Left lung (tissue), 10 donors: Measurements from ENCODE around the gene ALPK3. TPM values are rescaled to one million over a fixed set of nuclear protein-coding genes. Genes with fewer than 3 reads are reported as not detected.
A peak's percentile ranks its signal among the peaks of the same experiment; 100 is the strongest.

ENCODE experiments used
- ATAC-seq: fragments of 200-7000 bp; cut with Tn5 transposase; one replicate; pipeline ENCODE4 v1.9.1; 2020; ENCODE audit warnings: moderate library complexity
- DNase-seq, 4 donors: peaks; one replicate each; pipeline ENCODE4 v3.0.0-alpha.2; 2013 to 2020
- H3K27ac ChIP-seq, 2 donors: fragments of 200-600 bp; sonication (generic) in 1 of 2; one replicate each; pipeline versions ENCODE4 v1.5.0 to v1.8.0; 2020 to 2021
- H3K27me3 ChIP-seq, 2 donors: fragments of 200-600 bp; sonication (generic) in 1 of 2; one replicate each; pipeline versions ENCODE4 v1.5.0 to v1.8.0; 2020 to 2021
- H3K36me3 ChIP-seq, 2 donors: fragments of 200-600 bp; sonication (generic) in 1 of 2; one replicate each; pipeline versions ENCODE4 v1.5.0 to v1.8.0; 2020 to 2021
- H3K4me1 ChIP-seq, 2 donors: fragments of 200-600 bp; one replicate each; pipeline ENCODE4 v1.8.0; 2021
- H3K4me3 ChIP-seq, 2 donors: fragments of 200-600 bp; sonication (generic) in 1 of 2; one replicate each; pipeline versions ENCODE4 v1.5.0 to v1.8.0; 2020 to 2021; ENCODE audit warnings: mild to moderate bottlenecking in 1 of 2
- H3K9me3 ChIP-seq, 2 donors: fragments of 200-600 bp; sonication (generic) in 1 of 2; one replicate each; pipeline versions ENCODE4 v1.5.0 to v1.8.0; 2020 to 2021
- intact Hi-C, 2 donors: fragments of 100-400 bp; cut with DNase I; formaldehyde crosslinking; loops; one replicate each; pipeline versions ENCODE4 v1.11.2 to v1.14.2; 2022
- polyA plus RNA-seq, 6 donors: library from polyadenylated mRNA; unstranded; fragments of 120-200 nt; gene quantifications; one replicate each; pipeline ENCODE4 v1.2.1, GENCODE V29; 2013; ENCODE audit not compliant: insufficient read length in 6 of 6
- total RNA-seq, 2 donors: library from RNA; stranded (reverse); fragmentation: NEBNext Ultra II Directional; extraction: Animal tissue kit (Norgen Biotek cat#: 25700); gene quantifications; one replicate each; pipeline ENCODE4 v1.2.1, GENCODE V29; 2021
- TF ChIP-seq, protein P1 (sequence below), 2 donors: fragments of 200-600 bp; sonication (generic) in 1 of 2; IDR thresholded peaks; one replicate each; pipeline versions ENCODE4 v1.5.0 to v1.8.0; 2021; ENCODE audit warnings: antibody characterized with exemption in 2 of 2
- donor health status: DM: no; HTN: yes; CAD: no.
- donor health status: DM: no; HTN: no; CAD: no.

Gene ALPK3
- total and polyA plus RNA-seq, 8 donors = 6.9 to 23.4 (median 18.3) TPM

DNA sequence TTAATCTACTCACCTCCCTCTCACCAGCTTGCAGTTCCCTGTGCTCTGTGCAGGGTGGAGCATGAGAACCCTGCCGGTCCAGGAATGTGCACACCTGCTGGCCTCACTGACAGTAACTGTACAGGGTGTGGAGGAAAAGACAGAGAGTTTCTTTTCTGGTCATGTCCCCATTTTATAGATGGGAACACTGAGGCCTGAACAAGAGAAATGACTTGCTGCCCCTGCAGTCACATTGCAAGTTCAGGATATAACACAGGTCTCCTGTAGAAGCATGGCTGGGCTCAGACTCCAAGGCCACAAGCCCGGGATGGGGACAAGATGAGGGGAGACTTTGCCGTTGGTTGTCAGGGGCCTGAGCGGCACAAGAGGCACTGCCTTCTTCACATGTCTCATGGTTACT lies 90.6 kb downstream of the ALPK3 start:
- Histone ChIP-seq H3K4me3 (no peak overlapping the region), H3K36me3 (no peaks in the 10 kb centered on the region), H3K27me3 (no peaks in the 10 kb centered on the region), H3K9me3 (no peaks in the 10 kb centered on the region), H3K4me1 (peaks cover 0 to 12% of the 10 kb centered on the region in 2 donors), H3K27ac (no peak overlapping the region)
- no peak for DNase-seq
- TF ChIP-seq, protein P1, sequence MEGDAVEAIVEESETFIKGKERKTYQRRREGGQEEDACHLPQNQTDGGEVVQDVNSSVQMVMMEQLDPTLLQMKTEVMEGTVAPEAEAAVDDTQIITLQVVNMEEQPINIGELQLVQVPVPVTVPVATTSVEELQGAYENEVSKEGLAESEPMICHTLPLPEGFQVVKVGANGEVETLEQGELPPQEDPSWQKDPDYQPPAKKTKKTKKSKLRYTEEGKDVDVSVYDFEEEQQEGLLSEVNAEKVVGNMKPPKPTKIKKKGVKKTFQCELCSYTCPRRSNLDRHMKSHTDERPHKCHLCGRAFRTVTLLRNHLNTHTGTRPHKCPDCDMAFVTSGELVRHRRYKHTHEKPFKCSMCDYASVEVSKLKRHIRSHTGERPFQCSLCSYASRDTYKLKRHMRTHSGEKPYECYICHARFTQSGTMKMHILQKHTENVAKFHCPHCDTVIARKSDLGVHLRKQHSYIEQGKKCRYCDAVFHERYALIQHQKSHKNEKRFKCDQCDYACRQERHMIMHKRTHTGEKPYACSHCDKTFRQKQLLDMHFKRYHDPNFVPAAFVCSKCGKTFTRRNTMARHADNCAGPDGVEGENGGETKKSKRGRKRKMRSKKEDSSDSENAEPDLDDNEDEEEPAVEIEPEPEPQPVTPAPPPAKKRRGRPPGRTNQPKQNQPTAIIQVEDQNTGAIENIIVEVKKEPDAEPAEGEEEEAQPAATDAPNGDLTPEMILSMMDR (IDR thresholded peaks at IDR 0.05) = no peak
- no peak for ATAC-seq
- intact Hi-C loops = no loop called here

DNA sequence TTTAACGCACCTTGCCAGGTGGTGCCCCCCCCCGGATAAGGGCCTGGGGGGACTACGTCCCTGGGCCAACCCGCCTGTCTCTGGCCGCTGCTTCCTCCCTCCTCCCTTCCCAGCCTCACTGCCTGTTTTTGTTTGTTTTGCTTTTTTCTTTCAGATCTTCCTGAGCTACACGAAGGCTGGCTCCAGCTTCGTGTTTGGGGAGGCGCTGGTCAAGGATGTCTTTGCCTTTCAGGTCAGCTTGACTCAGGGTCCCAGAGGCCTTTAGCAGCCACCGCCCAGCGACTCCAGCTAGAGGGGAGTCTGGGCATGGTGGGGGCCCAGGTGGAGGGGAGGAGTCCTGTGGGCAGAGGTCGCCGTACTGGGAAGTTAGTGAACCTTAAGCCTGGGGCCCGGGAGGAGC lies 91.4 kb downstream of the ALPK3 start:
- Histone ChIP-seq H3K27me3 (no peaks in the 10 kb centered on the region), H3K9me3 (no peaks in the 10 kb centered on the region), H3K36me3 (no peaks in the 10 kb centered on the region), H3K4me1 (peaks cover 0 to 12% of the 10 kb centered on the region in 2 donors), H3K27ac (no peak overlapping the region), H3K4me3 (no peak overlapping the region)
- TF ChIP-seq, protein P1 (IDR thresholded peaks at IDR 0.05) = no peak
- intact Hi-C loops = no loop called here
- ATAC-seq = no peak
- no peak for DNase-seq

DNA sequence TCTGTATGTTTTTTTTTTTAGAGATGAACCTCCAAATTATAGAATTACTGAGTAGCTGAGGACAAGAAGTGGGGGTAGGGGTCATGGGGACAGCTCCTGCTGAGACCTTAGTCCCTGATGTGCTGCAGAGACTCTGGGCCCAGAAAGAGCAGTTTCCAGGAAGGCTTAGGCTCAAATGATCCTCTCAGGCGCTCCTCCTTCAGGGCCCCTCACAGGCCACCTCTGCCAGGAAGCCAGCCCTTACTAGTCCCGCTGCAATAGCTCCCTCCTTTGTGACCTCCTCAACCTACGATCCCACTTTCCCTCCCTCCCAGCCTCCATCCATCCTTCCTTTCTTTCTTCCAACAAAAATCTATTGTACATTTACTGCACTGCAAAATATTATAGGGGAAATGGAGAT lies 91.9 kb downstream of the ALPK3 start:
- Histone ChIP-seq H3K27ac (no peak overlapping the region), H3K36me3 (no peaks in the 10 kb centered on the region)
- no peak for DNase-seq

GRCh38 chr15:84909782-84910181 lies 92.6 kb downstream of the ALPK3 start:
- Histone ChIP-seq H3K4me1 (peaks cover 3 to 13% of the 10 kb centered on the region in 2 donors), H3K4me3 (no peak overlapping the region), H3K36me3 (no peaks in the 10 kb centered on the region), H3K27me3 (no peaks in the 10 kb centered on the region), H3K9me3 (no peaks in the 10 kb centered on the region), H3K27ac (no peak overlapping the region)
- TF ChIP-seq, protein P1 (IDR thresholded peaks at IDR 0.05) = no peak
- intact Hi-C loops = no loop called here
- no peak for ATAC-seq
- no peak for DNase-seq

More for the DNA sequence above, 91.9 kb downstream of the ALPK3 start:
- intact Hi-C loops = no loop called here
- Histone ChIP-seq H3K9me3 (no peaks in the 10 kb centered on the region), H3K27me3 (no peaks in the 10 kb centered on the region), H3K4me3 (no peak overlapping the region), H3K4me1 (peaks cover 0 to 12% of the 10 kb centered on the region in 2 donors)
- ATAC-seq = no peak
- TF ChIP-seq, protein P1 (IDR thresholded peaks at IDR 0.05) = no peak

GRCh38 chr15:84910928-84911623 lies 93.9 kb downstream of the ALPK3 start:
- Histone ChIP-seq H3K4me1 (peaks cover 3 to 15% of the 10 kb centered on the region in 2 donors), H3K4me3 (no peak overlapping the region), H3K27me3 (no peaks in the 10 kb centered on the region), H3K36me3 (no peaks in the 10 kb centered on the region), H3K9me3 (no peaks in the 10 kb centered on the region), H3K27ac (peak overlapping the region; percentile 48 to 74)
- intact Hi-C loops = no loop called here
- ATAC-seq = no peak
- TF ChIP-seq, protein P1 (IDR thresholded peaks at IDR 0.05) = no peak
- DNase-seq = no peak
